Activated T-helper 9 cell treated with anti-CD3 and anti-CD28 coated beads, Interleukin-2, amount 50 U/mL, for 16 hours (primary cell): ENCODE results near the gene LINC01488.

Experiments used
- DNase-seq: peaks from one replicate; pipeline ENCODE4 v3.0.0-alpha.2; 2020; ENCODE audit warnings: low read depth

Gene LINC01488

GRCh38 chr11:69510471-69511357 lies 29.3 kb downstream of the LINC01488 start:
- DNase-seq, result no peak

- DNase-seq, result no peak
These were observed 30.0 kb downstream of the LINC01488 start for GRCh38 chr11:69511358-69512055.

- no peak for DNase-seq
These were observed 30.7 kb downstream of the LINC01488 start for GRCh38 chr11:69512136-69512535.

GRCh38 chr11:69512790-69513189 lies 31.3 kb downstream of the LINC01488 start:
- DNase-seq, result no peak

GRCh38 chr11:69513196-69513595 lies 31.7 kb downstream of the LINC01488 start:
- DNase-seq, result no peak

GRCh38 chr11:69513663-69514224 lies 32.3 kb downstream of the LINC01488 start:
- no peak for DNase-seq

GRCh38 chr11:69514771-69515170 lies 33.3 kb downstream of the LINC01488 start:
- DNase-seq, result no peak

GRCh38 chr11:69515271-69516245 lies 34.1 kb downstream of the LINC01488 start:
- no peak for DNase-seq

GRCh38 chr11:69516526-69516925 lies 35.1 kb downstream of the LINC01488 start:
- no peak for DNase-seq

- DNase-seq, result no peak
These were observed 36.9 kb downstream of the LINC01488 start for GRCh38 chr11:69518081-69518950.

GRCh38 chr11:69520186-69520916 lies 38.9 kb downstream of the LINC01488 start:
- no peak for DNase-seq

GRCh38 chr11:69521457-69521856 lies 40.0 kb downstream of the LINC01488 start:
- DNase-seq, result no peak

GRCh38 chr11:69523453-69523852 lies 42.0 kb downstream of the LINC01488 start:
- DNase-seq, result no peak

GRCh38 chr11:69524291-69524882 lies 42.9 kb downstream of the LINC01488 start:
- no peak for DNase-seq

GRCh38 chr11:69524991-69525411 lies 43.5 kb downstream of the LINC01488 start:
- no peak for DNase-seq

- DNase-seq, result no peak
These were observed 44.3 kb downstream of the LINC01488 start for GRCh38 chr11:69525516-69526452.

- no peak for DNase-seq
These were observed 45.0 kb downstream of the LINC01488 start for GRCh38 chr11:69526453-69526810.

- DNase-seq, result no peak
These were observed 47.5 kb downstream of the LINC01488 start for GRCh38 chr11:69529001-69529400.
